Heart left ventricle (tissue), 13 donors: Measurements from ENCODE around the gene POLR1H.

Experiments used
- CTCF ChIP-seq, 12 donors: fragments of 200-600 bp; sonication (generic) in 4 of 12; IDR thresholded peaks; one replicate each; pipeline versions ENCODE4 v1.5.0 to v1.8.0; 2018 to 2022; ENCODE audit warnings: antibody characterized with exemption in 12 of 12, mild to moderate bottlenecking in 5 of 12
- POLR2A ChIP-seq, 2 donors: fragments of 450-650 bp; IDR thresholded peaks; one replicate each; pipeline ENCODE4 v1.6.1; 2017; ENCODE audit warnings: antibody characterized with exemption in 2 of 2, mild to moderate bottlenecking in 2 of 2, moderate library complexity in 2 of 2
- donor health status: ischemic (EF 13 %, LVEDD 7.1; RV severe dilation, severe dysfunction).
- donor health status: DM: no; HTN: yes; CAD: no.
- donor health status: DM: no; HTN: no; CAD: no.
- donor health status: ischemic (EF 25% LVEDD 6.9; RV normal size, moderate dysfunction).
- donor health status: ischemic (EF 25% LVEDD 5.7; RV mildly dilated, moderate dysfunction).
- donor health status: ischemic (EF 35%, LVEDD 5.7; RV mildly dilated, moderate dysfunction).
- donor health status: nonischemic (EF 11% LVEDD 7.7; RV severe dilation, severe dysfunction).
- donor health status: DM: yes; HTN: yes; CAD: no.
- donor health status: PGD.
- donor health status: ischemic (EF 29% LVEDD 5.4; RV normal size, mild dysfunction).
- donor health status: nonischemic (EF 23%, LVEDD 6.1; RV moderate dilation, normal function).

- TF ChIP-seq CTCF (IDR thresholded peaks at IDR 0.05) (peak in 1 of 12 donors; percentile 6), POLR2A (IDR thresholded peaks at IDR 0.05) (peak in 1 of 2 donors; percentile 78)
These were observed 5.8 kb downstream of the POLR1H start, which contains the start of gene PPP1R11 for GRCh38 chr6:30066577-30067459.
